Right ventricle myocardium inferior (tissue), 1 donor: ENCODE measurements around the gene ARHGEF28. TPM values are rescaled to one million over a fixed set of nuclear protein-coding genes. Genes with fewer than 3 reads are reported as not detected.

Experiments
- ATAC-seq: fragments of 200-7000 bp; cut with Tn5 transposase; one replicate; pipeline ENCODE4 v1.9.1; 2020; ENCODE audit warnings: mild to moderate bottlenecking, moderate library complexity
- DNase-seq: peaks from one replicate; pipeline ENCODE4 v3.0.0; 2021; ENCODE audit errors: missing footprints
- intact Hi-C: fragments of 100-400 bp; cut with DNase I; formaldehyde crosslinking; loops from one replicate; pipeline ENCODE4 v1.11.0; 2022
- total RNA-seq: library from RNA; stranded (reverse); fragmentation: NEBNext Ultra II Directional; extraction: Animal tissue kit (Norgen Biotek cat#: 25700); gene quantifications from one replicate; pipeline ENCODE4 v1.2.1, GENCODE V29; 2021
- donor health status: DM: no; HTN: yes; CAD: no; lungs with severe emphysema.

The ARHGEF28 gene
- total RNA-seq, 1 donor from 2014 or later: 1.9 TPM

GRCh38 chr5:73979321-73979720 lies 353.3 kb downstream of the ARHGEF28 start:
- intact Hi-C loops: no loop called here
- ATAC-seq: no peak

GRCh38 chr5:73981704-73982103 lies 355.7 kb downstream of the ARHGEF28 start:
- no peak for ATAC-seq
- intact Hi-C loops: no loop called here
- DNase-seq: no peak

More at GRCh38 chr5:73979321-73979720, 353.3 kb downstream of the ARHGEF28 start:
- DNase-seq: no peak

GRCh38 chr5:73983644-73984043 lies 357.6 kb downstream of the ARHGEF28 start:
- intact Hi-C loops: no loop called here
- no peak for ATAC-seq
- no peak for DNase-seq

GRCh38 chr5:73985145-73985544 lies 359.1 kb downstream of the ARHGEF28 start:
- no peak for DNase-seq
- peak; percentile 57 for ATAC-seq
- intact Hi-C loops: no loop called here

GRCh38 chr5:73986729-73987128 lies 360.7 kb downstream of the ARHGEF28 start:
- intact Hi-C loops: no loop called here
- DNase-seq (no peak), ATAC-seq (no peak)

- DNase-seq (no peak), ATAC-seq (no peak)
- intact Hi-C loops: no loop called here
These were observed 361.9 kb downstream of the ARHGEF28 start for GRCh38 chr5:73987915-73988314.

GRCh38 chr5:73989956-73990355 lies 364.0 kb downstream of the ARHGEF28 start:
- DNase-seq (no peak), ATAC-seq (no peak)
- intact Hi-C loops: no loop called here

Other genes starting within 250 kb of the ARHGEF28 start
- not detected for gene FOXD1, start 177.4 kb upstream of the ARHGEF28 start, total RNA-seq
- gene BTF3, start 127.8 kb upstream of the ARHGEF28 start, total RNA-seq: 391 TPM
- gene ANKRA2, start 60.6 kb upstream of the ARHGEF28 start, total RNA-seq: 14.4 TPM
- gene UTP15, start 60.5 kb upstream of the ARHGEF28 start, total RNA-seq: 11.0 TPM